B cell (primary cell): Measurements from ENCODE around the gene KIF23. TPM values are rescaled to one million over a fixed set of nuclear protein-coding genes. Genes with fewer than 3 reads are reported as not detected.

Experiments used
- ATAC-seq: fragments of 200-7000 bp; cut with Tn5 transposase; one replicate; pipeline ENCODE4 v1.10.0; 2021; ENCODE audit warnings: low read depth, mild to moderate bottlenecking, moderate number of reproducible peaks, moderate library complexity
- CTCF ChIA-PET: fragments of 350-600 bp; sonication (Branson Sonifier 250); formaldehyde crosslinking; loops from one replicate; lab custom pipeline; 2021; ENCODE audit warnings: antibody characterized with exemption, inconsistent platforms; lab: Charles Lee
- POLR2A ChIA-PET: fragments of 350-600 bp; sonication (Branson Sonifier 250); formaldehyde crosslinking; loops from one replicate; lab custom pipeline; 2021; ENCODE audit warnings: antibody characterized with exemption; lab: Charles Lee
- DNase-seq: peaks from one replicate; pipeline ENCODE4 v3.0.0; 2013
- H2AFZ ChIP-seq: 2 replicates; pipeline ENCODE4 v1.6.1; 2012; ENCODE audit warnings: mild to moderate bottlenecking, low read depth, low read length; ENCODE audit not compliant: insufficient read depth, poor library complexity, severe bottlenecking
- H3K27ac ChIP-seq, 2 donors: 1 replicate in 1 of 2; 2 replicates in 1 of 2; pipeline ENCODE4 v1.5.1; 2012 to 2013; ENCODE audit warnings: low read length in 2 of 2, mild to moderate bottlenecking in 2 of 2, moderate library complexity in 1 of 2
- H3K27me3 ChIP-seq, 4 experiments: fragments of 200-600 bp in 1 of 4; sonication (generic) in 1 of 4; replicated peaks in 1 of 4; 1 replicate in 2 of 4; 2 replicates in 2 of 4; pipeline versions ENCODE4 v1.6.1 to v1.7.0; 2013 to 2016; ENCODE audit warnings: low read length in 3 of 4, mild to moderate bottlenecking in 2 of 4, mixed read lengths in 1 of 4, moderate library complexity in 1 of 4; ENCODE audit not compliant: insufficient read depth in 4 of 4, control insufficient read depth in 3 of 4; ENCODE audit errors: control extremely low read depth in 1 of 4
- H3K36me3 ChIP-seq, 2 experiments: replicated peaks in 1 of 2; 1 replicate in 1 of 2; 2 replicates in 1 of 2; pipeline versions ENCODE4 v1.6.1 to v1.7.1; 2013; ENCODE audit warnings: low read length in 1 of 2; ENCODE audit not compliant: insufficient read depth in 2 of 2, control insufficient read depth in 1 of 2; ENCODE audit errors: control extremely low read depth in 1 of 2, extremely low read depth in 1 of 2
- H3K4me1 ChIP-seq, 2 donors: fragments of 200-600 bp in 1 of 2; sonication (generic) in 1 of 2; 1 replicate in 1 of 2; 2 replicates in 1 of 2; pipeline versions ENCODE4 v1.5.1 to v1.6.1; 2013 to 2017; ENCODE audit warnings: low read length in 2 of 2; ENCODE audit not compliant: control insufficient read depth in 2 of 2, insufficient read depth in 2 of 2
- H3K4me2 ChIP-seq: replicated peaks from 2 replicates; pipeline ENCODE3; 2012; ENCODE audit warnings: mild to moderate bottlenecking, low read depth, low read length; ENCODE audit not compliant: poor library complexity, severe bottlenecking
- H3K4me3 ChIP-seq, 5 experiments: fragments of 200-600 bp in 1 of 5; sonication (generic) in 1 of 5; 1 replicate in 3 of 5; 2 replicates in 2 of 5; pipeline versions ENCODE4 v1.5.1 to v1.7.0; 2011 to 2016; ENCODE audit warnings: low read length in 4 of 5, mild to moderate bottlenecking in 4 of 5, low read depth in 2 of 5, control low read depth in 1 of 5, moderate library complexity in 1 of 5; ENCODE audit not compliant: insufficient read depth in 1 of 5; ENCODE audit errors: control extremely low read depth in 1 of 5, extremely low read depth in 1 of 5
- H3K79me2 ChIP-seq: fragments of 200-600 bp; sonication (generic); one replicate; pipeline ENCODE4 v1.6.0; 2016; ENCODE audit warnings: low read length; ENCODE audit not compliant: control insufficient read depth, insufficient read depth
- H3K9ac ChIP-seq: fragments of 200-600 bp; sonication (generic); 2 replicates; pipeline ENCODE4 v1.6.1; 2017; ENCODE audit warnings: mild to moderate bottlenecking, low read length, moderate library complexity
- H3K9me3 ChIP-seq, 3 donors: one replicate each; pipeline versions ENCODE4 v1.6.1 to v1.7.1; 2013; ENCODE audit warnings: low read length in 2 of 3; ENCODE audit not compliant: control insufficient read depth in 2 of 3, insufficient read depth in 1 of 3; ENCODE audit errors: control extremely low read depth in 1 of 3
- H4K20me1 ChIP-seq: 2 replicates; pipeline ENCODE4 v1.6.0; 2012; ENCODE audit warnings: mild to moderate bottlenecking, low read length; ENCODE audit not compliant: insufficient read depth, control insufficient read depth, poor library complexity, severe bottlenecking
- H3K27ac Mint-ChIP-seq: one replicate; pipeline ENCODE4 v1.8.0; 2021; ENCODE audit warnings: mixed read lengths
- H3K27me3 Mint-ChIP-seq: one replicate; pipeline ENCODE4 v1.8.0; 2021; ENCODE audit warnings: mixed read lengths
- H3K4me1 Mint-ChIP-seq: one replicate; pipeline ENCODE4 v1.8.0; 2021; ENCODE audit warnings: mixed read lengths
- H3K4me3 Mint-ChIP-seq: one replicate; pipeline ENCODE4 v1.8.0; 2021; ENCODE audit warnings: mixed read lengths
- H3K9me3 Mint-ChIP-seq: one replicate; pipeline ENCODE4 v1.8.0; 2022; ENCODE audit warnings: mixed read lengths; ENCODE audit not compliant: insufficient read depth
- CTCF ChIP-seq: fragments of 200-600 bp; IDR thresholded peaks from one replicate; pipeline ENCODE4 v1.8.0; 2022; ENCODE audit warnings: antibody characterized with exemption, mild to moderate bottlenecking
- EZH2 ChIP-seq: IDR thresholded peaks from 2 replicates; pipeline ENCODE4 v1.6.1; 2012; ENCODE audit warnings: borderline replicate concordance, low read depth, mild to moderate bottlenecking, moderate library complexity, low read length; ENCODE audit not compliant: insufficient read depth, poor library complexity, severe bottlenecking
- WGBS: methylation state at CpG from one replicate; pipeline ENCODE4 v1.1.5; 2013; ENCODE audit warnings: missing lambda C conversion rate; ENCODE audit not compliant: insufficient coverage; 5-methylcytosine and 5-hydroxymethylcytosine counted together
- intact Hi-C: fragments of 100-400 bp; cut with micrococcal nuclease; formaldehyde crosslinking; loops from one replicate; pipeline ENCODE4 v1.10.0; 2022
- polyA plus RNA-seq: library from polyadenylated mRNA; depleted of rRNA; stranded (reverse); fragments of >200 nt; gene quantifications from 2 replicates; pipeline ENCODE4 v1.2.3, GENCODE V29; 2012
- total RNA-seq, 2 donors: library from RNA; stranded (reverse); fragments of 120-200 nt in 1 of 2; gene quantifications; 1 replicate in 1 of 2; 2 replicates in 1 of 2; pipeline versions ENCODE4 v1.2.3 to v1.2.4, GENCODE V29; 2013 to 2022

Gene KIF23
- total and polyA plus RNA-seq, 2 donors (not counting 1 experiment from before 2014, with no cell fraction given) = 0.30 to 0.34 TPM

GRCh38 chr15:69466733-69467132 lies 52.6 kb downstream of the KIF23 start:
- H4K20me1 ChIP-seq = no peaks in the 10 kb centered on the region
- WGBS = no CpG with 5 or more reads among the region's 2 CpGs
- peaks cover under 1% of the 10 kb centered on the region for H3K27me3 Mint-ChIP-seq
- ChIA-PET POLR2A (no interaction called here), CTCF (interaction anchor here (1.0 to 1.5 kb wide), 5 partner anchors 10 to 1026 kb away, joined by 3 to 4 read pairs (median 3); no protein-coding TSS in a partner anchor)
- TF ChIP-seq CTCF (no peak), EZH2 (no peak)
- H3K27ac Mint-ChIP-seq = no peak overlapping the region
- no peak overlapping the region for H3K4me3 Mint-ChIP-seq
- no peak overlapping the region for H3K4me2 ChIP-seq
- intact Hi-C loops = no loop called here
- H3K4me1 ChIP-seq = peaks cover 11 to 14% of the 10 kb centered on the region in 2 donors
- ATAC-seq = no peak
- DNase-seq = no peak
- H2AFZ ChIP-seq = no peak overlapping the region
- H3K4me3 ChIP-seq = no peak overlapping the region
- H3K4me1 Mint-ChIP-seq = peaks cover 21% of the 10 kb centered on the region
- no peaks in the 10 kb centered on the region for H3K9me3 Mint-ChIP-seq
- H3K27ac ChIP-seq = no peak overlapping the region
- no peak overlapping the region for H3K9ac ChIP-seq
- H3K79me2 ChIP-seq = peaks cover 7% of the 10 kb centered on the region
- no peaks in the 10 kb centered on the region for H3K9me3 ChIP-seq
- no peaks in the 10 kb centered on the region for H3K36me3 ChIP-seq
- H3K27me3 ChIP-seq = no peaks in the 10 kb centered on the region

GRCh38 chr15:69467636-69468035 lies 53.5 kb downstream of the KIF23 start:
- H3K9me3 ChIP-seq = no peaks in the 10 kb centered on the region
- no peaks in the 10 kb centered on the region for H4K20me1 ChIP-seq
- no peaks in the 10 kb centered on the region for H3K79me2 ChIP-seq
- H3K36me3 ChIP-seq = no peaks in the 10 kb centered on the region
- Mint-ChIP-seq H3K9me3 (no peaks in the 10 kb centered on the region), H3K4me1 (peaks cover 15% of the 10 kb centered on the region), H3K27ac (no peak overlapping the region), H3K4me3 (no peak overlapping the region), H3K27me3 (peaks cover 7% of the 10 kb centered on the region)
- no peak for ATAC-seq
- H3K9ac ChIP-seq = no peak overlapping the region
- WGBS = 94% methylated on average over 9 of the region's 11 CpGs
- no peak for DNase-seq
- intact Hi-C loops = no loop called here
- no peaks in the 10 kb centered on the region for H3K27me3 ChIP-seq
- no peak overlapping the region for H3K27ac ChIP-seq
- no peak overlapping the region for H2AFZ ChIP-seq
- TF ChIP-seq EZH2 (no peak), CTCF (no peak)
- ChIA-PET POLR2A (no interaction called here), CTCF (interaction anchor here (1.1 to 1.5 kb wide), 3 partner anchors 22 to 1021 kb away, joined by 3 read pairs; no protein-coding TSS in a partner anchor)
- H3K4me2 ChIP-seq = no peak overlapping the region
- peaks cover 5 to 8% of the 10 kb centered on the region in 2 donors for H3K4me1 ChIP-seq
- H3K4me3 ChIP-seq = no peak overlapping the region
